ENCODE results near the gene LMNTD2.

The LMNTD2 gene, protein sequence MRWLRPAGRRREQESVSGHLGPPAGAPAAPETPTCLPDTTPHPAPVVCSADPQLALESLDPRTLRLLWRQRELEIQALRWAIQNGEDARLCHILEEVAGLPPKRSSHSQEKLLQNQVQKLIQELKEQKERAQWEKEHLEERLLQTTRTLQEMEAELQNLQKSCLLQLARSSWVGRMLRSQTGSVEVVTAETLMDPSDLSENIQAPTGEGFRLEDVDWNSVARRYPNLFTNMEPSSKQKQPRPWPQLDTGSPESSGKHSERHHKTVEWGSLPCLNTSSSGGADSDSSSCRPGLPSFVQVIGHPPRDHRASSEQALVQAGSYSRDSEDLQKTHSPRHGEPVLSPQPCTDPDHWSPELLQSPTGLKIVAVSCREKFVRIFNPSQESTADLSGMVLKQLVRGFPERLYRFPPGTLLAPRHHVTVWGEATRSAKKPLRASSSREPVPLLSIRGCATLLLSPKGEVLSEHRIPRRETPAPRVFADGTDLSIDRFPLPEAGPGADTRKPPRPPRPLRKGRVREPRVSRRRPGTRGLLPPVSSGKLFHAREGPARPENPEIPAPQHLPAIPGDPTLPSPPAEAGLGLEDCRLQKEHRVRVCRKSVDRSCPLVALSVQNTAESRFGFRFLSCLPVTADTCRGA

DNA sequence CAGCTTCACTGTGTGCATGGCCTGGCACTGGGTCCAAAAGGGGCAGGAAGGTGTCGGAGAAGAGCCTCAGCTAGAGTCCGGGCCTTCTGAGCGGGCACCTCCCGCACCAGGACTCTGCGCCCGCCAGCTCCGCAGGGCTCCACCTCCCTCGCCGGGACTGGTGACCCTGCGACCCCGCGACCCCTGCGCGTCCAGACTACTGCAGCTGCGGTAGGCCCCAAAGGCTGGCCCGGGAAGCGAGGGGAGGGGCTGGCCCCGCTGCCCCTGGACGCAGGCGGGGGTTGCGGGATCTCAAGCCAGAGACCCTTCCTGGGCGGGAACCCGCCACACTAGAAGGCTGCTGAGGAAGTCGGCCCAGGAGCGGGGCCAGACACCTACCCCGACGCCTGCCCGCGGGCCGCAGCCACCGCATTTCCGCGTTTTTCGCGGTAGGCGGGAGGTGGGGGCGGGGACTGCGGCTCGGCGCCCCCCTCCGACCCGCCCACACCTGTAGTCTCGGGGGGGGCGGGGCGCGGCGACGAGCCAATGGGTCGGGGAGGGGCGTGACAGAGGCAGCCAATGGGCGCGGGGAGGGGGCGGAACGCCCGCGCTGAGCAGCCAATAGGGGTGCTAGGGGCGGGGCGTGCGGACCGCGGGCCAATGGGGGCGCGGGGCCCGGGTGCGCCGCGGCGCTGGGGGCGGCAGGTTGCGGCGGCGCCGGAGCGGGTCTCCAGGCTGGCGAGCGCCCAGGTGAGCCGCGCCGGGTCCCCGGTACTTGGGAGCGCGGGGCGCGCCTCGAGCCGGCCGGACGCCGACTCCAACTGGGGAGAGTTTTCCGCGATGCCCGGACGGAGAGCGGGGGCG lies at the start of gene LMNTD2, which contains the start of gene RASSF7:
TSS of gene LMNTD2 (minus strand) at position 434 of the 843 bp plus-strand sequence. CDS start at position 412, 22 bp downstream.
TSS of gene RASSF7 (plus strand) at position 666 of the 843 bp plus-strand sequence. CDS start 799 bp downstream, outside the sequence.
- peak within 1 kb of the TSS; percentile 65 for H3K4me3 ChIP-seq (ENCODE audit: low read depth, low read length)
- TF ChIP-seq, protein P1, sequence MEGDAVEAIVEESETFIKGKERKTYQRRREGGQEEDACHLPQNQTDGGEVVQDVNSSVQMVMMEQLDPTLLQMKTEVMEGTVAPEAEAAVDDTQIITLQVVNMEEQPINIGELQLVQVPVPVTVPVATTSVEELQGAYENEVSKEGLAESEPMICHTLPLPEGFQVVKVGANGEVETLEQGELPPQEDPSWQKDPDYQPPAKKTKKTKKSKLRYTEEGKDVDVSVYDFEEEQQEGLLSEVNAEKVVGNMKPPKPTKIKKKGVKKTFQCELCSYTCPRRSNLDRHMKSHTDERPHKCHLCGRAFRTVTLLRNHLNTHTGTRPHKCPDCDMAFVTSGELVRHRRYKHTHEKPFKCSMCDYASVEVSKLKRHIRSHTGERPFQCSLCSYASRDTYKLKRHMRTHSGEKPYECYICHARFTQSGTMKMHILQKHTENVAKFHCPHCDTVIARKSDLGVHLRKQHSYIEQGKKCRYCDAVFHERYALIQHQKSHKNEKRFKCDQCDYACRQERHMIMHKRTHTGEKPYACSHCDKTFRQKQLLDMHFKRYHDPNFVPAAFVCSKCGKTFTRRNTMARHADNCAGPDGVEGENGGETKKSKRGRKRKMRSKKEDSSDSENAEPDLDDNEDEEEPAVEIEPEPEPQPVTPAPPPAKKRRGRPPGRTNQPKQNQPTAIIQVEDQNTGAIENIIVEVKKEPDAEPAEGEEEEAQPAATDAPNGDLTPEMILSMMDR (IDR thresholded peaks at IDR 0.05; ENCODE audit: low read depth, low read length), result no peak

DNA sequence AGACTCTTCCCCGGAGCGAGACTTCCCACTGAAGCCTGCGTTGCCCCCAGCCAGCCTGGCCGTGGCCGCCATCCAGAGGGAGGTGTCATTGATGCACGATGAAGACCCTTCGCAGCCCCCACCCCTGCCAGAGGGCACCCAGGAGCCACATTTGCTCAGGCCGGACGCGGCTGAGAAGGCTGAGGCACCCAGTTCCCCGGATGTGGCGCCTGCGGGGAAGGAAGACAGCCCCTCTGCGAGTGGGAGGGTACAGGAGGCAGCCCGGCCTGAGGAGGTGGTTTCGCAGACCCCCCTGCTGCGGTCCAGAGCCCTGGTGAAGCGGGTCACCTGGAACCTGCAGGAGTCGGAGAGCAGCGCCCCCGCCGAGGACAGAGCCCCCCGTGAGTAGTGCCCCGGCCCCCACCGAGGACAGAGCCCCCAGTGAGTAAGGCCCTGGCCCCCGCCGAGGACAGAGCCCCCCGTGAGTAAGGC lies 48.8 kb upstream of the LMNTD2 start:
- TF ChIP-seq, protein P1 (IDR thresholded peaks at IDR 0.05; ENCODE audit: low read depth, low read length), result no peak
- H3K4me3 ChIP-seq (ENCODE audit: low read depth, low read length), result no peak overlapping the region

DNA sequence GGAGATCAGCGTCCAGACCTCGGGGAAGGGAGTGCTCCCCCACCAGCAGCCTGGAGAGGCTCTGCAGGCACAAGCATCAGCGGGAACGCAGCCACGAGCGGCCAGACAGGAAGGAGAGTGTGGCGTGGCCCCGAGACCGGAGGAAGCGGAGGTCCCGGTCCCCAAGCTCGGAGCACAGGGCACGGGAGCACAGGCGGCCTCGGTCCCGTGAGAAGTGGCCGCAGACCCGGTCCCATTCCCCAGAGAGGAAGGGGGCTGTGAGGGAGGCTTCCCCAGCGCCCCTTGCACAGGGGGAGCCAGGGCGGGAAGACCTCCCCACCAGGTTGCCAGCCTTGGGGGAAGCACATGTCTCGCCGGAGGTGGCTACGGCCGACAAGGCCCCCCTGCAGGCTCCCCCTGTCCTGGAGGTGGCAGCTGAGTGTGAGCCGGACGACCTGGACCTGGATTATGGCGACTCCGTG lies 48.3 kb upstream of the LMNTD2 start:
- no peak overlapping the region for H3K4me3 ChIP-seq (ENCODE audit: low read depth, low read length)
- TF ChIP-seq, protein P1 (IDR thresholded peaks at IDR 0.05; ENCODE audit: low read depth, low read length), result no peak

DNA sequence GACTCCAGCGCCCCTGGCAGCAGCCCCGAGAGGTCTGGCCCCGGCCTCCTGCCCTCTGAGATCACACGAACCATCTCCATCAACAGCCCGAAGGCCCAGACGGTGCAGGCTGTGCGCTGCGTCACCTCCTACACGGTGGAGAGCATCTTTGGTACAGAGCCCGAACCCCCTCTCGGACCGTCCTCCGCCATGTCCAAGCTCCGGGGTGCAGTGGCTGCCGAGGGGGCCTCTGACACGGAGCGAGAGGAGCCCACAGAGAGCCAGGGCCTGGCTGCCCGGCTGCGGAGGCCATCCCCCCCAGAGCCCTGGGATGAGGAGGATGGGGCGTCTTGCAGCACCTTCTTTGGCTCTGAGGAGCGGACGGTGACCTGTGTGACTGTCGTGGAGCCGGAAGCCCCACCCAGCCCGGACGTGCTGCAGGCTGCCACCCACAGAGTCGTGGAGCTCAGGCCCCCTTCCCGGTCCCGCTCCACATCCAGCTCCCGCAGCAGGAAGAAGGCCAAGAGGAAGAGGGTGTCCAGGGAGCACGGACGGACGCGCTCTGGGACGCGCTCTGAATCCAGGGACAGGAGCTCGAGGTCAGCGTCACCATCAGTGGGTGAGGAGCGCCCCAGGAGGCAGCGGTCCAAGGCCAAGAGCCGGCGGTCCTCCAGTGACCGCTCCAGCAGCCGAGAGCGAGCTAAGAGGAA lies 47.6 kb upstream of the LMNTD2 start:
- H3K4me3 ChIP-seq (ENCODE audit: low read depth, low read length), result no peak overlapping the region
- TF ChIP-seq, protein P1 (IDR thresholded peaks at IDR 0.05; ENCODE audit: low read depth, low read length), result no peak

DNA sequence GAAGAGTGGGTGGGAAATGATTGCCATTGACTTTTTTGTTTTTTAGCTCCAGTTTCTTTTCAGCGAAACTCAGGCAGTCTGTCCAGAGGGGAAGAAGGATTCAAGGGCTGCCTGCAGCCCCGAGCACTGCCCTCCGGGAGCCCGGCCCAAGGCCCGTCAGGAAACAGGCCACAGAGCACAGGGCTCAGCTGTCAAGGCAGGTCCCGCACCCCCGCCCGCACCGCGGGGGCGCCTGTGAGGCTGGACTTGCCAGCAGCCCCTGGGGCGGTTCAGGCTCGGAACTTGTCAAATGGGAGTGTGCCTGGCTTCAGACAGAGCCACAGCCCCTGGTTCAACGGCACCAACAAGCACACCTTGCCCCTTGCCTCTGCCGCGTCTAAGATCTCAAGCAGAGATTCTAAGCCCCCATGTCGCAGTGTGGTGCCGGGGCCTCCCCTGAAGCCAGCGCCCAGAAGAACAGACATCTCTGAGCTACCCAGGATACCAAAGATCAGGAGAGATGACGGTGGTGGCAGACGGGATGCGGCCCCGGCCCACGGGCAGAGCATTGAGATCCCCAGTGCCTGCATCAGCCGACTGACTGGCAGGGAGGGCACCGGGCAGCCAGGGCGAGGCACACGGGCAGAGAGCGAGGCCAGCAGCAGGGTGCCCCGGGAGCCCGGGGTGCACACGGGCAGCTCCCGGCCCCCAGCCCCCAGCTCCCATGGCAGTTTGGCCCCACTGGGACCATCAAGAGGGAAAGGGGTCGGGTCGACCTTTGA lies 46.7 kb upstream of the LMNTD2 start:
- TF ChIP-seq, protein P1 (IDR thresholded peaks at IDR 0.05; ENCODE audit: low read depth, low read length), result no peak
- H3K4me3 ChIP-seq (ENCODE audit: low read depth, low read length), result no peak overlapping the region

DNA sequence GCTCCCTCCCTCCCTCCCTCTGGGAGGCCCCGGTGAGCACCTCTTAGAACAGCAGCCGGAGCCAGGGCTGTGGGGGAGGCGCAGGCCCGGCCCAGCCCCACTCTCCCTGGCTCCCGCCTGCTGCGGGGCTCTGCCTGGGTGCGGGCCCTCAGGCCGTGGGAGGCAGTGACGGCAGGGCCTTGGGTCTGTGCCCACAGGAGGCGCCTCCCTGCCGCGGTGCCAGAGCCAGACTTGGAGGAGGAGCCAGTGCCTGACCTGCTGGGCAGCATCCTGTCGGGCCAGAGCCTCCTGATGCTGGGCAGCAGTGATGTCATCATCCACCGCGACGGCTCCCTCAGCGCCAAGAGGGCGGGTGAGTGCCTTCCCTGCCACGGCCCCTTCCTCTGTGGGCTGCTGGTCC lies 45.7 kb upstream of the LMNTD2 start:
- H3K4me3 ChIP-seq (ENCODE audit: low read depth, low read length), result no peak overlapping the region
- TF ChIP-seq, protein P1 (IDR thresholded peaks at IDR 0.05; ENCODE audit: low read depth, low read length), result no peak

All from WI38 (cell line).